SK-N-SH (cell line): Measurements from ENCODE around the gene YES1. TPM values are rescaled to one million over a fixed set of nuclear protein-coding genes. Genes with fewer than 3 reads are reported as not detected.
"Not testable (repeated sequence)": the region's sequence is repeated elsewhere in the genome, so short reads cannot be mapped to it uniquely, and the experiment has no call there.

Experiments
- CTCF ChIA-PET: fragments of 300-600, 350-600 bp; formaldehyde crosslinking; extraction: SDS; loops from one replicate; lab custom pipeline; 2021; lab: Yijun Ruan, JAX
- POLR2A ChIA-PET: fragments of 350-600 bp; sonication (Branson Sonifier 250); formaldehyde crosslinking; extraction: SDS; loops from one replicate; lab custom pipeline; 2020; ENCODE audit warnings: antibody characterized with exemption, inconsistent platforms; lab: Yijun Ruan, JAX
- DNase-seq: peaks from one replicate; pipeline ENCODE4 v3.0.0; 2012
- H2AFZ ChIP-seq: fragments of 200-600 bp; sonication (generic); 2 replicates; pipeline ENCODE4 v1.8.1; 2016; ENCODE audit warnings: antibody characterized with exemption, mild to moderate bottlenecking, low read depth
- H3F3A ChIP-seq: fragments of 200-600 bp; sonication (generic); replicated peaks from 2 replicates; pipeline ENCODE3; 2016; ENCODE audit warnings: antibody characterized with exemption, mild to moderate bottlenecking; ENCODE audit not compliant: insufficient read depth
- H3K27ac ChIP-seq, 2 experiments: fragments of 200-500 bp in 1 of 2; fragments of 200-600 bp in 1 of 2; sonication (Bioruptor generic) in 1 of 2; sonication (generic), shearing (Covaris generic) in 1 of 2; 2 replicates each; pipeline versions ENCODE4 v1.5.1 to v1.6.1; 2014 to 2016; ENCODE audit warnings: low read depth in 2 of 2, inconsistent platforms in 1 of 2, low read length in 1 of 2, mild to moderate bottlenecking in 1 of 2, mixed read lengths in 1 of 2
- H3K27me3 ChIP-seq: fragments of 200-600 bp; sonication (generic), shearing (Covaris generic); 2 replicates; pipeline ENCODE4 v1.6.1; 2016; ENCODE audit warnings: mixed run types; ENCODE audit not compliant: insufficient read depth
- H3K36me3 ChIP-seq, 2 experiments: fragments of 200-500 bp in 1 of 2; fragments of 200-600 bp in 1 of 2; sonication (Bioruptor generic) in 1 of 2; sonication (generic) in 1 of 2; replicated peaks in 1 of 2; 2 replicates each; pipeline versions ENCODE3 to v1.5.1; 2014 to 2016; ENCODE audit warnings: low read length in 1 of 2, mild to moderate bottlenecking in 1 of 2; ENCODE audit not compliant: insufficient read depth in 2 of 2, control insufficient read depth in 1 of 2
- H3K4me1 ChIP-seq, 2 experiments: fragments of 200-500 bp in 1 of 2; fragments of 200-600 bp in 1 of 2; sonication (Bioruptor generic) in 1 of 2; sonication (generic), shearing (Covaris generic) in 1 of 2; 2 replicates each; pipeline versions ENCODE4 v1.5.1 to v1.6.1; 2014 to 2016; ENCODE audit warnings: low read depth in 1 of 2, low read length in 1 of 2, mixed run types in 1 of 2; ENCODE audit not compliant: insufficient read depth in 2 of 2, control insufficient read depth in 1 of 2
- H3K4me2 ChIP-seq: fragments of 200-600 bp; sonication (generic), shearing (Covaris generic); 2 replicates; pipeline ENCODE4 v1.6.1; 2017; ENCODE audit warnings: mixed run types
- H3K4me3 ChIP-seq, 2 experiments: fragments of 200-500 bp in 1 of 2; fragments of 200-600 bp in 1 of 2; sonication (Bioruptor generic) in 1 of 2; sonication (generic), shearing (Covaris generic) in 1 of 2; 2 replicates each; pipeline versions ENCODE4 v1.5.1 to v1.8.1; 2014 to 2016; ENCODE audit warnings: low read depth in 2 of 2, inconsistent platforms in 1 of 2, low read length in 1 of 2, mild to moderate bottlenecking in 1 of 2, mixed read lengths in 1 of 2, moderate library complexity in 1 of 2
- H3K79me2 ChIP-seq: fragments of 200-600 bp; sonication (generic); 2 replicates; pipeline ENCODE4 v1.8.1; 2017; ENCODE audit warnings: mild to moderate bottlenecking; ENCODE audit not compliant: insufficient read depth
- H3K9ac ChIP-seq: fragments of 200-600 bp; sonication (generic); 2 replicates; pipeline ENCODE4 v1.6.1; 2017; ENCODE audit warnings: mixed run types
- H3K9me2 ChIP-seq: fragments of 200-600 bp; sonication (generic); 2 replicates; pipeline ENCODE4 v1.6.1; 2017; ENCODE audit warnings: mixed run types
- H3K9me3 ChIP-seq: fragments of 200-600 bp; sonication (generic); 2 replicates; pipeline ENCODE4 v1.6.1; 2017; ENCODE audit warnings: mixed run types, mild to moderate bottlenecking, moderate library complexity
- H4K20me1 ChIP-seq: fragments of 200-600 bp; sonication (generic); 2 replicates; pipeline ENCODE4 v1.6.1; 2017; ENCODE audit warnings: mild to moderate bottlenecking, mixed run types; ENCODE audit not compliant: insufficient read depth
- CHD2 ChIP-seq: fragments of 150-350 bp; IDR thresholded peaks from 2 replicates; pipeline ENCODE4 v1.6.1; 2018; ENCODE audit warnings: low read length; ENCODE audit not compliant: partially characterized antibody
- EP300 ChIP-seq, 2 experiments: IDR thresholded peaks; 2 replicates each; pipeline versions ENCODE4 v1.4.0 to v1.6.1; 2012; ENCODE audit warnings: borderline replicate concordance in 1 of 2, low read depth in 1 of 2, low read length in 1 of 2
- EZH2phosphoT487 ChIP-seq: fragments of 200-600 bp; sonication (generic); IDR thresholded peaks from 2 replicates; pipeline ENCODE4 v1.6.1; 2017; ENCODE audit warnings: low read depth, mixed run types, mild to moderate bottlenecking, antibody characterized with exemption, moderate library complexity, borderline replicate concordance
- FOSL2 ChIP-seq: IDR thresholded peaks from 2 replicates; pipeline ENCODE4 v1.4.0; 2012; ENCODE audit warnings: low read depth, mild to moderate bottlenecking, moderate library complexity, borderline replicate concordance
- GABPA ChIP-seq: IDR thresholded peaks from 2 replicates; pipeline ENCODE4 v1.4.0; 2012; ENCODE audit warnings: low read depth, mild to moderate bottlenecking
- GATA2 ChIP-seq: sonication (generic); formaldehyde crosslinking; IDR thresholded peaks from 2 replicates; pipeline ENCODE4 v1.5.0; 2020; ENCODE audit warnings: mild to moderate bottlenecking, missing genetic modification reagents
- JUND ChIP-seq: IDR thresholded peaks from 2 replicates; pipeline ENCODE4 v1.4.0; 2012
- MEF2A ChIP-seq: IDR thresholded peaks from 2 replicates; pipeline ENCODE4 v1.4.0; 2012; ENCODE audit warnings: low read depth, borderline replicate concordance
- MXI1 ChIP-seq: IDR thresholded peaks from 2 replicates; pipeline ENCODE4 v1.6.1; 2012; ENCODE audit warnings: mild to moderate bottlenecking, low read depth, low read length, improper control_type of control experiment
- NFIC ChIP-seq: IDR thresholded peaks from 2 replicates; pipeline ENCODE4 v1.4.0; 2012; ENCODE audit warnings: borderline replicate concordance
- PBX3 ChIP-seq: IDR thresholded peaks from 2 replicates; pipeline ENCODE4; 2012
- SIN3A ChIP-seq: IDR thresholded peaks from 2 replicates; pipeline ENCODE4 v1.6.1; 2012; ENCODE audit warnings: low read depth, mild to moderate bottlenecking, low read length, moderate library complexity, borderline replicate concordance
- TAF1 ChIP-seq: IDR thresholded peaks from 2 replicates; pipeline ENCODE4 v1.6.1; 2012; ENCODE audit warnings: low read depth, mild to moderate bottlenecking, low read length, moderate library complexity, borderline replicate concordance
- TCF12 ChIP-seq: IDR thresholded peaks from 2 replicates; pipeline ENCODE4 v1.4.0; 2012
- TEAD4 ChIP-seq: IDR thresholded peaks from 2 replicates; pipeline ENCODE4 v1.4.0; 2012; ENCODE audit warnings: mild to moderate bottlenecking, borderline replicate concordance; ENCODE audit not compliant: insufficient read depth
- USF2 ChIP-seq: fragments of 150-350 bp; IDR thresholded peaks from 2 replicates; pipeline ENCODE4 v1.6.1; 2017; ENCODE audit warnings: antibody characterized with exemption, low read length, low read depth, borderline replicate concordance
- WGBS: methylation state at CpG from one replicate; pipeline ENCODE4 v1.1.6; 2017; ENCODE audit warnings: low lambda C conversion rate; 5-methylcytosine and 5-hydroxymethylcytosine counted together
- polyA plus RNA-seq, 3 experiments: library from polyadenylated mRNA; depleted of rRNA; stranded (reverse); fragments of >200 nt; gene quantifications; 2 replicates each; pipeline ENCODE4 v1.2.3, GENCODE V29; 2012

Gene YES1
- polyA plus RNA-seq, 1 of the 3 experiments (the other 2 are of a cell fraction) = 7.9 TPM

GRCh38 chr18:765764-766549 lies 46.1 kb downstream of the YES1 start:
- Histone ChIP-seq H3K9ac (no peak overlapping the region), H3K27ac (no peak overlapping the region), H3K9me2 (0 out of 2 replicates have a peak, but pooled peaks cover 3% of the 10 kb centered on the region), H2AFZ (no peak overlapping the region), H3F3A (no peaks in the 10 kb centered on the region), H3K36me3 (no peaks in the 10 kb centered on the region), H4K20me1 (peaks cover 5% of the 10 kb centered on the region; the same call in 1 of the 2 replicates), H3K9me3 (no peaks in the 10 kb centered on the region), H3K27me3 (no peaks in the 10 kb centered on the region), H3K4me1 (peaks cover 0 to 5% of the 10 kb centered on the region in 2 experiments; a peak in 1 of 4 replicates), H3K4me2 (no peak overlapping the region), H3K4me3 (no peak overlapping the region), H3K79me2 (peaks cover 4% of the 10 kb centered on the region; the same call in 1 of the 2 replicates)
- no peak for TF ChIP-seq GABPA
- TF ChIP-seq MXI1 = no peak
- no peak for TF ChIP-seq NFIC
- TF ChIP-seq TAF1 = no peak
- no peak for TF ChIP-seq PBX3
- no peak for TF ChIP-seq FOSL2
- no peak for TF ChIP-seq EZH2phosphoT487
- no peak for TF ChIP-seq TCF12
- no peak for TF ChIP-seq MEF2A
- DNase-seq = no peak
- 41% methylated on average over 7 of the region's 7 CpGs for WGBS
- CTCF ChIA-PET = interaction anchor here (0.9 kb wide), 1 partner anchor 15 kb away, joined by 3 read pairs; no protein-coding TSS in a partner anchor
- POLR2A ChIA-PET = no interaction called here

GRCh38 chr18:759864-760263 lies 52.2 kb downstream of the YES1 start:
- H3K27ac ChIP-seq, H2AFZ ChIP-seq, H4K20me1 ChIP-seq, H3F3A ChIP-seq, H3K27me3 ChIP-seq, H3K9me3 ChIP-seq, CTCF ChIA-PET, H3K9ac ChIP-seq, H3K36me3 ChIP-seq, POLR2A ChIA-PET, DNase-seq, H3K9me2 ChIP-seq, H3K4me3 ChIP-seq, H3K4me1 ChIP-seq, H3K4me2 ChIP-seq: not testable (repeated sequence)
- H3K79me2 ChIP-seq = peaks cover 19% of the 10 kb centered on the region
- WGBS = 75% methylated on average over 4 of the region's 4 CpGs

- H3K36me3 ChIP-seq = no peaks in the 10 kb centered on the region
- 56% methylated on average over 2 of the region's 2 CpGs for WGBS
- no peaks in the 10 kb centered on the region for H4K20me1 ChIP-seq
- H3K27me3 ChIP-seq = no peaks in the 10 kb centered on the region
- H3K9ac ChIP-seq = no peak overlapping the region
- H3K27ac ChIP-seq = no peak overlapping the region
- no peak overlapping the region for H3K4me2 ChIP-seq
- CTCF ChIA-PET = interaction anchor here (1.2 to 1.8 kb wide), 2 partner anchors 75 to 85 kb away, joined by 4 to 9 read pairs; no protein-coding TSS in a partner anchor
- peaks cover 19% of the 10 kb centered on the region for H3K79me2 ChIP-seq
- no peaks in the 10 kb centered on the region for H3K9me3 ChIP-seq
- H3K4me1 ChIP-seq = no peaks in the 10 kb centered on the region
- POLR2A ChIA-PET = no interaction called here
- no peaks in the 10 kb centered on the region for H3K9me2 ChIP-seq
- H3K4me3 ChIP-seq = no peak overlapping the region
- no peak for TF ChIP-seq TAF1
- no peak for TF ChIP-seq EP300 (IDR thresholded peaks at IDR 0.05; ENCODE audit: borderline replicate concordance in 1 of 2, low read depth in 1 of 2, low read length in 1 of 2)
- TF ChIP-seq GATA2 (CRISPR knock-in tag) = no peak
- TF ChIP-seq TEAD4 = no peak
- no peak for TF ChIP-seq CHD2
- TF ChIP-seq TCF12 = no peak
- no peak for TF ChIP-seq USF2
- TF ChIP-seq PBX3 = no peak
- TF ChIP-seq JUND = no peak
- no peak for TF ChIP-seq NFIC
- no peak for TF ChIP-seq SIN3A
- DNase-seq = no peak
- H3F3A ChIP-seq = no peaks in the 10 kb centered on the region
- H2AFZ ChIP-seq = no peak overlapping the region
These were observed 56.5 kb downstream of the YES1 start for GRCh38 chr18:755506-755905.
